Astrocyte of the hippocampus (primary cell): ENCODE results near the gene ESYT2.
A peak's percentile ranks its signal among the peaks of the same experiment; 100 is the strongest.
"Not testable (repeated sequence)": the region's sequence is repeated elsewhere in the genome, so short reads cannot be mapped to it uniquely, and the experiment has no call there.

Experiments
- DNase-seq: peaks from one replicate; pipeline ENCODE4 v3.0.0; 2011; ENCODE audit warnings: low read depth, low spot score

Gene ESYT2

DNA sequence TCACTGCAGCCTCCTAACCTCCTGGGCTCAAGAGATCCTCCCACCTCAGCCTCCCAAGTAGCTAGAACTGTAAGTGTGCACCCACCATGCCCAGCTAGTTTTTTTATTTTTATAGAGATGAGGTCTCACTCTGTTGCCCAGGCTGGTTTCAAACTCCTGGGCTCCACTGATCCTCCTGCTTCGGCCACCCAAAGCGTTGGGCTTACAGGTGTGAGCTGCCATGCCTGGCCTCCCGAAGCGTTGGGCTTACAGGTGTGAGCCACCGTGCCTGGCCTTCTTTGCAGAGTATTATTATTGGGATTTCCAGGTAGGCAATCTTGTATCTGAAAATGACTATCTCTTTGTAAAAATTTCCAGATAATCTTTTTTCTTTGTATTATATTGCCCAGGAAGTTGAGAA, 101.6 kb downstream of the ESYT2 start:
- no peak for DNase-seq

DNA sequence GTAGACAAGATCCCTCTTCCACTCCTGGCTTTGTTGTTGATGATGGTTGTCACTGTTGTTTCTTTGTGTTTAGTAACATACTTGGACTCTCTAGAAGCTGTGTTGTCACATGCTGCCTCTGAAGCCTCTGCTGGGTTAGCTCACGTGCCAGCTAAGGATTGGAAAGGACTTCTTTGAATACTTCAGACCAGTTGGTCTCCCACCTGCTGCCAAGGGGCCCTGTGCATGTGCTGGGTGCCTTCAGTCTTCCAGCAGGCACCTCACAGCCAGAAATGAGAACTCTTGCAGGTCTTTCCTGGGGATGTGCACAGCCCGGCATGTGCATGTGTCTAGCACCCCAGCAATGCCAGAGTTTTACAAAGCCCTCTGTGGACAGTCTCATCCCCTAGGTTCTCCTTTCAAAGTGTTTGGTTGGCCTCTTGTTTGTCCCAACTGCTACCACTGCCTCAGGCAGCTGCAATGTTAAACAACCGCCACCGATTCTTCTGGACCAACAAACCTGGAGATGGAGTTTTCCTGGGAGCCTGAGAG, 103.0 kb downstream of the ESYT2 start:
- DNase-seq, result no peak

DNA sequence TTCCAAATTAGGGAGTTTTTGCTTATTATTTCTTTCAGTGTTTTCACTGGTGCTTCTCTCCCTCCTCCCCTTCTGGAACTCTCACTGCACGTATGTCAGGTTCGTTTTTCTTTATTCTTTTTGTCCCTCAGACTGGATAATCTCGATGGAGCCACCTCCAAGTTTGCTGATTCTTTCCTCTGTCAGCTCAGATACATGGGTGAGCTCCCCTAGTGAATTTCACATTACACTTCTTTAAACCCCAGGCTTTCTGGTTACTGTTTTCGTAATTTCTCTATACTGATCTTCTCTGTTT, 103.9 kb downstream of the ESYT2 start:
- DNase-seq, result no peak

DNA sequence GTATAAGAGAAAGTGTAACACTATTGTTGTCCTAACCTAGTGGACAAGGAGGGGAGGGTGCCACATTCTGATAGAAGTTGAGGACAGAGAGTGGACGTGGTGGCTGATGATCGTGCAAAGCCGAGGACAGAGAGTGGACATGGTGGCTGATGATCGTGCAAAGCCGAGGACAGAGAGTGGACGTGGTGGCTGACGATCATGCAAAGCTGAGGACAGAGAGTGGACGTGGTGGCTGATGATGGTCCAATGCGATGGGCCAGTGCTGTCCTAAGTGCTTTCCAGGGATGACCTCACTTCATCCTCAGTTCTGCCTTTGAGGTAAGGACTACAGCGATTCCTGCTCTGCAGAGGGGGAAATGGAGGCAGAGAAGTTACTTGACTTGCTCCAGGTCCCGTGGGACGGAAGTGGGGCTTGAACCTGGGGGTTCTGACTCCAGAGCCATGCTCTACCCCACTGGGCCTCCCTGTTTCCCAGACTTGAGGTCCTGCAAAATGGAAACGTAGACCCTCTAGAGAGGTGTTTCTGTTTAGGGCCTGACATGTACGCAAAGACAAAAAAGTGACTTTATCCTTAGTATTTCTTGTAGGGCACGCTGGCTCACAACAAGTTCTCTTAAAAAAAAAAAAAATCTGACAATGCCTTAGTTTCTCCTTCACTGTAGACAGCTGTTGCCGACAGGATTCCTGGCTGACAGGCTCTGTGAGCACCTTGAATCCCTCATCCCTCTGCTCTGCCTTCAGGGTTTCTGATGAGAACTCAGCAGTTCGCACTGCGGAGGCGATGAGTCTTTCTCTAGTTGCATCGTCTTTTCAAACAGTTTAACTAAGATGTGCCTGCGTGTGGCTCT, 104.4 kb downstream of the ESYT2 start:
- no peak for DNase-seq

DNA sequence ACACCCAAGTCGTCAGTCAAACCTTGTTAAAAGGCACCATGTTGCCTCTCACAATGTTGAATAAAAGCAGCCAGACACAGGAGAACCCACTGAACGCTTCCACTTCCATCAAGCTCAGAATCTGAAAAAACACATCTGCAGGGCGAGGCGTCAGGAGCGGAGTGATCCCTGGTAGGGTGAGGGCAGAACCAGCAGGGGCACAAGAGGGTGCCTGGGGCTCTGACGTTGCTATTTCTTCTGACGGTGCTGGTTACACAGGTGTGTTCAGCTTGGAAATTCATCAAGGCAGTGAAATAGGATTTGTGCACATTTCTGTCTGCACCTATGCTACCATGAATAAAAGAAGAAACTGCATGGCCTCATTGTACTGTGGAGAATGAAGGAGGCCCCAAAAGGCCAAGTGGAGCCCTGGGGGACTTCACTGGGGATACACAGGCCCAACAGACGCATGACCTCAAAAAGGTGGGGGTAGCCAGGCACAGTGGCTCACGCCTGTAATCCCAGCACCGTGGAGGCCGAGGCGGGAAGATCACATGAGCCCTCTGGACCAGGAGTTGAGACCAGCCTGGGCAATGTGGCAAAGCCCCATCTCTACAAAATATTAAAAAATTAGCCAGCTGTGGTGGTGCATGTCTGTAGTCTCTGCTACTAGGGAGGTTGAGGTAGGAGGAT, 105.5 kb downstream of the ESYT2 start:
- no peak for DNase-seq

DNA sequence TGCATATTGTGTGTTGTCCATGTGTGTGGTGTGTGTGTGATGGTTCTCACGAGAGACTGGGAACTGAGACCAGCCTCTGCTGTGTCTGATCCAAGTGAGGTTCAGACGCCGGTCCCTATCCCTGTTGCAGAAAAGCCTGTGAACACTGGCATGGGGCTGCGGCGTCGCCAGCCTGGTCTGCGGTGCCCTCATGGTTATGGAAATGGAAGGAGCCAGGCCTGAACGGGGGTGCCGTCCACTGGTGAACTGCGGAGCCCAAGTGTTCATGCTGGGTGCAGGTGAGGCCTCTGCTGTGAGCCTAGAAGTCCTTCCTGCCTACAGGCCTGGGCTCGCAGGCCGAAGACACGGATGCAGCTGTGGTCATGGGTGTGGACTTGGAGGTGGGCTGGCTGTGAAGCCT, 106.0 kb downstream of the ESYT2 start:
- DNase-seq, result no peak

DNA sequence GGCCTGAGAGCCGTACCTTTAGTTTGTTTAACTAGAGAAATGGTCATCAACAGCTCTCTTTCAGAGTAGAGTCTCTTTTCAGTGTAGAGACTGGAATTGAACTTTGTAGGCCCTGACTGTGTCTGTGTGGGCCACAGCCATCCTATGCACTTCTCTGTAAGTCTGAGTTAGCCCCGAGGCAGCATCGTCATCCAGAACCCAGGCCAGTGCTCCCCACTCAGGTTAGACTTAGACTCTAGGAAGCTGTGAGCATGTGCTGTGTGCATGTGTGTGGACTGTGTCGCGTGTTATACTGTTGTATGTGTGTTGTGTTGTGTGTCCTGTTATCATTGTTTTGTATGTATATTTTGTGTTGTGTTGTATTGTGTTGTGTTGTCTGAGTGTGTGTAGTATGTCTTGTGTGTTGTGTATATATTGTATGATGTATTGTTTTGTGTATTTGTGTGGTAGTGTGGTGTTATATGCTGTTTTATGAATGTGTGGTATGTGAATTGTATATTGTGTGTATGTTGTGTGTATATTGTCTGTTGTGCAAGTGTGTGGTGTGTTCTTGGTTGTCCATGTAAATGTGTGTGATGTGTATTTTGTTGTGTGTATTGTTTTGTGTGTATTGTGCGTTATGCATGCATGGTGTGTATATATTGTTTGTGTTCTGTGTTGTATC, 106.6 kb downstream of the ESYT2 start:
- no peak for DNase-seq

DNA sequence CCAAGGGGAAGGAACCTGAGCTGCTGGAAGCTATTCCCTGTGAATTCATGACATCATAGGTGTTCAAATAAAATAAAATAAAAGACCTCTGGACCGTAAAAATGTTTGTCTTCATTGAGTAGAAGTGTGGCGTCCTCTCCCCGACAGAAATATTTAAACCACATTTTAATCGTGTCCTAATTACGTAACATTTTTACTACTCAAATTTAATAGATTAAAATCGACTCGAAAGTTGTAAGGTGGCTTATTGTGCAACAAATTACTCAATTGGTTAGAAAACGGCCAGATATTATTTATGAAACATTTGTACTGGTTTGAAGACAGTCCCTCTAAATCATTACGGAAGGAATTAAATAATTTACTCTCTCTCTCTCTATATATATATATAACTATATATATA, 109.2 kb downstream of the ESYT2 start:
- DNase-seq, result no peak

DNA sequence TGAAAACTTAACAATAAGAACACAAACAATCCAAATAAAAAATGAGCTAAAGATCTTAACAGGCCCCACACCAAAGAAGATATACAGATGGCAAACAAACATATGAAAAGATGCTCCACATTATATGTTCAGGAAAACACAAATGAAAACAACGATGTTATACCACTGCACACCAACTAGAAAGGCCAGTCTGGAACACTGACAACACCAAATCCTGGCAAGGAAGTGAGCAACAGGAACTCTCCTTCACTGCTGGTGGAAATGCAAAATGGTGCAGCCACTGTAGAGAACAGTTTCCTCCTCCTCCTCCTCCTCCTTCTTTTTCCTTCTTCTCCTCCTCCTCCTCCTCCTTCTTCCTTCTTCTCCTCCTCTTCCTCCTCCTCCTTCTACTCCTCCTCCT, 112.5 kb downstream of the ESYT2 start:
- no peak for DNase-seq

DNA sequence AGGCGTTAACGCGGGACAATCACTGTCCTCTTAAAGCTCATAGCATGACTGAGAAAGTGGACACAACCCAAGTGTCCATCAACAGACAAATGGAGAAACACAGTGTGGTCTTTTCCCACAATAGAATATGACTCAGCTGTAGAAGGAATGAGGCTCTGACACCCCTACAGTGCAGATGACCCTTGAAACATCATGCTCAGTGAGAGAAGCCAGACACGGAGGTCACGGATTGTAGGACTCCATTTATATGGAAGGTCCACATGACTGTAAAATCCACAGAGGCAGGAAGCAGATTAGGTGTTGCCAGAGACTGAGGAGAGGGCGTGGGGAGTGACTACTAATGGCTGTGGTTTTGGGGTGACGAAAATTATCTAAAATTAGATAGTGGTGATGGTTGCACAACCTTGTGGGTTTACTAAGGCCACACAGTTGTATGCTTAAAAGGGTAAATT, 118.6 kb downstream of the ESYT2 start:
- peak; percentile 37 for DNase-seq

DNA sequence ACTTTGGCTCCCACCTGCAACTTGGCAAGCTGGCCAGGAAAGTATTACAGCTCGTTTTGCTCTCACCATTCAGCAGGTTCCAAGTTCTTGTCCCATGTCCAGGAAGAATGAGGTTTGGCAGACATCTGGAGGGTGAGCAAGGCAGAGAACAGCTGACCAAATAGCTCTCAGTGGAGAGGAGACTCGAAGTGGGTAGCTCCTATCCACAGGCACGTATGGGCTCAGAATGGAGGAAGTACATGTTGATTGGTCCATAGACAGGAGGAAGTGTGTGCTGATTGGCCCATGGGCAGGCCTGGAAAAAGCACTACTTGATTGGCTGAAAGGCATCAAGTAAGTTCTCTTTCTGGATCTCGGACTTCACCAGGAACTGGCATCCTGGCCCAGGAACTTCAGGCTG, 121.7 kb downstream of the ESYT2 start:
- peak; percentile 11 for DNase-seq

DNA sequence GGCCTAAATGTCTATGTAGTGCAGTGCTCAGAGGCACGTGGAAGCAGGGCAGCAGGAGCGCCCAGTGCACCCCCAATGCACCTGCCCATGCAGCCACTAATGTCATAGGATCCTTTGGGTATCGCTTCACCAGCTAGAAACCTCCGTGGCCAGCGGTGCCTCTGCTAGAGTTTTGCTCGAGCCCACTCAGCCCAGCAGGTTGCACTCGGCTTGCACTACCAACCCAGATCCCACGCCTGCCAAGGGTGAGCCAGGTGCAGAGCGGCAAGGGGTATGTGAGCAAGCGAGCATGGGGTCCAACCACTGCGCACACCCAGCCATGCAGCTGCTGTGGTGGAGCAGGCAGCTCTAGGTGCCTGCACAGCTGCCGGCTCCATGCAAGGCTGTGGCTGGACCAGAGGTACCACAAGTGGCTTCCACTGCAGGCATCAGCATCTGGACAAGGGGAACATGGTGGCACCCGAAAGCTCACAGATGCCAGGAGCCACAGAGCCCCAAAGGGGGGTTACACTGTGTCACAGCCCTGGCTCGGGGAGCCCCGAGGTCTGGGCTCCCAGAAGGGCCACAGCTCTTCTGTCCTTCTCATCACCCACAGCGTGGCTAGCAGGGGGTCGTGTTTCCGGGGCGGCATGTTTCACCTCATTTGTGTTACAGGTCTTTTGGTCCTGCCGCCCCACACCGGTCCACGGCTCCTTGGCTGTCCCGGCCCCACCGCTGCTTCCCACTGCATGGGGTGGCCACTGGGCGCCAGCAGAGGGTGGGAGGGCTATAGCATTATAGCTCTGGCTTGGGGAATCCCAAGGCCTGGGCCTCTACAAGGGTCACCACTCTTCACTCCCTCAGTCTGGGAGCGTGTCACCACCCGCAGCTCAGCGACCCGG, 122.4 kb downstream of the ESYT2 start:
- no peak for DNase-seq

DNA sequence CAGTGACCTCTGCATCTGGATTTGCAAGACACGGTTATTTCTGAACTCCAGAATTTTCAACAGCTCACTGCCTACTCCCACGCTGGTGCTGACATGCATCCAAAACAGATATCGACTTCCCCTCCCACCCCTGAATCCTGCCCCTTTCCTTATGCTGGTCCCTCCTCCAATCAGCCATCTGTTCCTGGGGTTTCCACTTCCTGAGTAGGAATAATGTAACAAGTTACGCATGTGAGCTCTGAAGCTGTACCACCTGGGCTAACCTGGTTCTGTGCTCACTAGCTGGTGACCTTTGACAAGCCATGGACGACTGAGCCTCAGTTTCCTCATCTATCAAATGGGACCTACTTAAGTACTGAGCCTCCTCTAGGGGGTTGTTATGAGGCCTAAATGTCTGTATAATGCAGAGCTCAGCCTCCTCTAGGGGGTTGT, 123.0 kb downstream of the ESYT2 start:
- DNase-seq, result no peak

DNA sequence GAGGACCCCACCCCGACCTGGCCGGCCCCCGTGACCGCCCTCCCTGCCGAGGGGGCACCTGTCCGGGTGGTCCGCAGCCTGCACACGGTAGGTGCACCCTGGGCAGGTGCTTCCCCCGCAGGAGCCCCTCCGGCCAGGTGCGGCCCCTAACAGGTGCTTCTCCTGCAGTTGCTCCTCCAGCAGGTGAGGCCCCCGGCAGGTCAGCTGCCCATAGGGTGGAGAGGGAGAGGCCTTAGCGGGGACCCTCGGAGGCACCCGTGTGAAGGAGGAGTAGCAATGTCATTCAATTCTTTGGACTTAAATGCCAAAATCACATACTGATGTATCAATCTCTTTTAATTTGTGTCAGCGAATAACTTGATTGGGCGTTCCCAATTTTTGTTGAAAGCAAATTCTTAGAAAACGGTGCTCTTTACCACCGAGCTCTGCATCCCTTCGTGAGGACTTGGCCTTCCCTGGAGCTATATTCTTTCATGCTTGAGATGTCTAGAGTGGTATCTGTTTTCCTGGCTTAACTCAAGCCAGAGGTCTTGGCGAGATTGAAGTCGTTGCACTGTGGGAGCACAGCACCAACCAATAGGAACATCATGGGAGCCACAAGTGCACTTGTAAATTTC, 124.0 kb downstream of the ESYT2 start:
- no peak for DNase-seq

DNA sequence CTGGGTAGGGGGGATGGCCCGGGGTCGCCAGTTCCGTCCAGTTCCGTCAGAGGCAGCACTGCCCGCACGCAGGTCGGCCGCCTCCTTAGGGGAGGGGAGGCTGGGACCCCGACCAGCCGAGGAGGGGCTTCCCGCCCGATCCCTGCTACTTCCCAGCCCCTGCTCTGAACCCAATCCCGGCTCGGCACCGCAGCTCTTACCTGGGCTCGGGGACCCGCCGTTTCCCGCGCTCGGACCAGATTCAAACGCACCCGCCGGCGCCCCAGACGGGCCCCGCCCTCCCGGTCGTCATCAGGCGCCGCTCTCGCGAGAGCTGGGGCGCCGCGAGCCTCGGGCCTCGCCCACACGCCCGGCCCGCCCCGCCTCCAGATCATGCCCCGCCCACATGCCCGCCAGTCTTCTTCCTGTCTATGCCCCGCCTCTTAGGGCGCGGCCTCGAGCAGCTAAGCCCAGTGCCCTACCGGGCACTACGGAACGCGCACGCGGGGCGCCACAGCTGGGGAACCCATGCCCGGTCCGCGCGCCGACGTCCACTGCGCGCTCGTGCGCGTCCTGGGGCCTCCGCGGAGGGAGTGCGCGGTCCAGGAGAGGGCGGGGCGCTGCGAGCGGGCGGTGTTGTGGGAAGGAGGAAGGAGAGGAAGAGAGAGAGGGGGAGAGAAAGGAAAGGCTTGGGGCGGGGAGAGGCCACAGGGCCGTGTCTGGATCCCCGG, 124.6 kb downstream of the ESYT2 start, which contains the start of gene NCAPG2:
TSS of gene NCAPG2 (minus strand) at position 281 of the 710 bp plus-strand sequence. CDS start 2,905 bp downstream, outside the sequence.
- DNase-seq, result peak; percentile 99

DNA sequence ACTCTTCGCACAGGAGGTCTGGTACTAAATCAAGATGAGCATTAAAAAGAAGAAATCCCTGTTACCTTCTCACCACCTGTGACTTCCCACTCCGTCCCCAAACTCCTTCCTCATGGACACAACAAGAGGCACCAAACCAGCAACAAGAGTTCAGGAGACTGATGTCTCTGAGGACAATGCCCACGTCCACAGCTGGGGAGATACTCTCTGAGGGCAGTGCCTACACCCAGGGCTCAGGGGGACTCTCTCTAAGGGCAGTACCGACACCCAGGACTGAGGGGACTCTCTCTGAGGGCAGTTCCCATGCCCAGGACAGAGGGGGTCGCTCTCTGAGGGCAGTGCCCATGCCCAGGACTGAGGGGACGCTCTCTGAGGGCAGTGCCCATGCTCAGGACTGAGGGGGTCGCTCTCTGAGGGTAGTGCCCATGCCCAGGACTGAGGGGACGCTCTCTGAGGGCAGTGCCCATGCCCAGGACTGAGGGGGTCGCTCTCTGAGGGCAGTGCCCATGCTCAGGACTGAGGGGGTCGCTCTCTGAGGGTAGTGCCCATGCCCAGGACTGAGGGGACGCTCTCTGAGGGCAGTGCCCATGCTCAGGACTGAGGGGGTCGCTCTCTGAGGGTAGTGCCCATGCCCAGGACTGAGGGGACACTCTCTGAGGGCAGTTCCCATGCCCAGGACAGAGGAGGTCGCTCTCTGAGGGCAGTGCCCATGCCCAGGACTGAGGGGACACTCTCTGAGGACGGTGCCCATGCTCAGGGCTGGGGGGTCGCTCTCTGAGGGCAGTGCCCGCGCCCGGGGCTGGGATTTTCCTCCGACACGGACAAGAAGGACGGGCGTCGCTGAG, 125.4 kb downstream of the ESYT2 start:
- not testable (repeated sequence) for DNase-seq

DNA sequence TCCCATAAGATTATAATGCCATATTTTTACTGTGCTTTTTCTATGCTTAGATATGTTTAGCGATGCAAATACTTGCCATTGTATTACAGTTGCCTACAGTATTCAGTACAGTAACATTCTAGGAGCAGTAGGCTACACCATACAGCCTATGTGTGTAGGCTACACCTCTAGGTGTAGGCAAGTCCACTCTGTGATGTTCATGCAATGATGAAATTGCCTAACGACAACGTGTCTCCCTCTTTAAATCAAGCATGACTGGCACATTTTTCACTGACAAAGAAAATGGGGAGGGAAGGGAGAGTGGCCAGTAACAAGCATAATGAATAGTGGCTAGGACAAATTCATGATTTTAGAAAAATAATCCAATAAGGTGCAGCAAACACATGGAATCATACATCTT, 126.4 kb downstream of the ESYT2 start:
- no peak for DNase-seq

DNA sequence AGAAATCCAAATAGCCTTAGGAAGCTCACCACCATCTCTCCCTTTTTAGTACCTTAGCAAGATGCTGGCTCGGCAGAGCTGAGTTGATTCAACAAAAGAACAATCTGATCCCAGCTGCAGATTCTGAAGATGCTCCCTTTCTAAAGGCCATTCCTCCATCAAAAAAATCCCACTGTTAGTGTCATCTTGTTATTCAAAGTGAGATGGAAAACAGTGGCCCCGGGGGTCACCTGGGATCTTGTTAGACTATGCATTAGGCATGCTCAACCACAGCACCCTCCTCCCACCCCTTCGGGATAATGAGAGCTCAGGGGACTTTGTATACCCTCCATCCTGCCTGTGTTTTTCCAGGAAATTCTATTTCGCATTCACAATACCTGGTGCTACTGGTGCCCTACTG, 127.1 kb downstream of the ESYT2 start:
- DNase-seq, result no peak

DNA sequence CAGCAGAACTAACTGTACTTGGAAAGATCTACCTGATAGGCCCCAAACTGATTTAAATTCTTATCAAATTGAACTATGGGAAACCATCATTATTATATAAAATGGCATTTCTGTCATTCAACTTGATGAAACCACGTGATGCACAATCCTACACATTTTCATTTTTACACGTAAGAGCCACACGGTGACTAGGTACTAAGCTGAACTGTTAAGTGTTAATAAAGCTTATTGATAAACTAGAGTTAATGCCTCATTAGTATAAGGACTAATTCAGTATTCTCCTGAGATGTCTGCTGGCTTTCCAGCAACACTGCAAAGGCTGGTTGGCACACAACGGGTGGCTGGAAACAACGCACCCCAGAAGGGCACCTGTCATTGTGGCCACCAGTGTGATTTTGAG, 129.3 kb downstream of the ESYT2 start:
- DNase-seq, result no peak
